Erythroblast (primary cell): ENCODE results near the gene C3orf22.

Experiments used
- GATA1 ChIP-seq: IDR thresholded peaks from 2 replicates; pipeline ENCODE4 v1.6.1; 2011; ENCODE audit warnings: low read depth, mild to moderate bottlenecking, control low read depth, low read length, moderate library complexity
- POLR2A ChIP-seq: IDR thresholded peaks from 2 replicates; pipeline ENCODE4 v1.6.1; 2011; ENCODE audit warnings: mild to moderate bottlenecking, low read length

GRCh38 chr3:126502656-126503055 is 56.1 kb downstream of the C3orf22 start:
- TF ChIP-seq POLR2A (no peak), GATA1 (no peak)
